WERI-Rb-1 (cell line): Measurements from ENCODE around the gene AKAP13.

Experiments used
- DNase-seq: peaks from one replicate; pipeline ENCODE4 v3.0.0-alpha.2; 2020
- H3K27ac ChIP-seq: fragments of 250-450 bp; sonication (Bioruptor Pico); 2 replicates; pipeline ENCODE4 v1.5.1; 2020; ENCODE audit warnings: mild to moderate bottlenecking, moderate library complexity
- H3K27me3 ChIP-seq: fragments of 250-450 bp; sonication (Bioruptor Pico); 2 replicates; pipeline ENCODE4 v1.5.1; 2021; ENCODE audit warnings: mild to moderate bottlenecking, low read depth, moderate library complexity; ENCODE audit not compliant: insufficient read depth, severe bottlenecking
- H3K36me3 ChIP-seq: fragments of 250-450 bp; sonication (Bioruptor Pico); 2 replicates; pipeline ENCODE4 v1.5.1; 2020; ENCODE audit warnings: mild to moderate bottlenecking, moderate library complexity
- H3K4me3 ChIP-seq: 2 replicates; pipeline ENCODE4 v1.5.1; 2011; ENCODE audit warnings: low read depth, mild to moderate bottlenecking, control low read depth, low read length
- H3K9me3 ChIP-seq: fragments of 250-450 bp; sonication (Bioruptor Pico); 2 replicates; pipeline ENCODE4 v1.5.1; 2021; ENCODE audit warnings: mild to moderate bottlenecking, moderate library complexity; ENCODE audit not compliant: severe bottlenecking
- TF ChIP-seq, protein P1 (sequence below): IDR thresholded peaks from 2 replicates; pipeline ENCODE4 v1.5.1; 2011; ENCODE audit warnings: low read depth, mild to moderate bottlenecking, control low read depth, inconsistent platforms, low read length

Gene AKAP13

GRCh38 chr15:85630311-85630710, 249.9 kb downstream of the AKAP13 start:
- no peak overlapping the region for H3K4me3 ChIP-seq

GRCh38 chr15:85631018-85631417, 250.6 kb downstream of the AKAP13 start:
- Histone ChIP-seq H3K9me3 (no peaks in the 10 kb centered on the region), H3K36me3 (peaks cover 45% of the 10 kb centered on the region), H3K27me3 (no peaks in the 10 kb centered on the region), H3K27ac (no peak overlapping the region), H3K4me3 (no peak overlapping the region)
- TF ChIP-seq, protein P1, sequence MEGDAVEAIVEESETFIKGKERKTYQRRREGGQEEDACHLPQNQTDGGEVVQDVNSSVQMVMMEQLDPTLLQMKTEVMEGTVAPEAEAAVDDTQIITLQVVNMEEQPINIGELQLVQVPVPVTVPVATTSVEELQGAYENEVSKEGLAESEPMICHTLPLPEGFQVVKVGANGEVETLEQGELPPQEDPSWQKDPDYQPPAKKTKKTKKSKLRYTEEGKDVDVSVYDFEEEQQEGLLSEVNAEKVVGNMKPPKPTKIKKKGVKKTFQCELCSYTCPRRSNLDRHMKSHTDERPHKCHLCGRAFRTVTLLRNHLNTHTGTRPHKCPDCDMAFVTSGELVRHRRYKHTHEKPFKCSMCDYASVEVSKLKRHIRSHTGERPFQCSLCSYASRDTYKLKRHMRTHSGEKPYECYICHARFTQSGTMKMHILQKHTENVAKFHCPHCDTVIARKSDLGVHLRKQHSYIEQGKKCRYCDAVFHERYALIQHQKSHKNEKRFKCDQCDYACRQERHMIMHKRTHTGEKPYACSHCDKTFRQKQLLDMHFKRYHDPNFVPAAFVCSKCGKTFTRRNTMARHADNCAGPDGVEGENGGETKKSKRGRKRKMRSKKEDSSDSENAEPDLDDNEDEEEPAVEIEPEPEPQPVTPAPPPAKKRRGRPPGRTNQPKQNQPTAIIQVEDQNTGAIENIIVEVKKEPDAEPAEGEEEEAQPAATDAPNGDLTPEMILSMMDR, result no peak
- no peak for DNase-seq

More at GRCh38 chr15:85630311-85630710, 249.9 kb downstream of the AKAP13 start:
- H3K27ac ChIP-seq, result no peak overlapping the region
- H3K36me3 ChIP-seq, result peaks cover 52% of the 10 kb centered on the region
- TF ChIP-seq, protein P1, result no peak
- no peak for DNase-seq
- H3K9me3 ChIP-seq, result no peaks in the 10 kb centered on the region
- no peaks in the 10 kb centered on the region for H3K27me3 ChIP-seq

DNA sequence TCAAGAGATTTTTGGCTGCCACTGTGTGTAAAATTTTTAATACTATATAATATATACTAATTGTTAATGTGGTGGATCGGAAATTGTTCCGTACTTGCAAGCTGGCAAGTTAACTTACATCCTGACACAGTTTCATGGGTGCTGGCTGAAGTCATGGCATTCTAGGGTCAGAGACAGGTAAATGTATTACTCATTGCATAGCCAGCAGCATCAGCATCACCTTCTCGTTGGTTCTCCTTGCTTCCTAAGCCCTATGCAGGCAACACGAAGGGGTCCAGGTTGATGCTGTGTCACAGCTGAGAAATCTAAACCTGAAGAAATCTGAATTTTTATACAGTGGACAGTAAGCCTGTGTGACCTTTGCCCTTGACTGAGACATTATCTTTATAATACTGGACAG, 251.6 kb downstream of the AKAP13 start:
- Histone ChIP-seq H3K9me3 (no peaks in the 10 kb centered on the region), H3K27me3 (no peaks in the 10 kb centered on the region), H3K27ac (no peak overlapping the region), H3K4me3 (no peak overlapping the region), H3K36me3 (peaks cover 45% of the 10 kb centered on the region)
- TF ChIP-seq, protein P1, result no peak
- DNase-seq, result no peak

DNA sequence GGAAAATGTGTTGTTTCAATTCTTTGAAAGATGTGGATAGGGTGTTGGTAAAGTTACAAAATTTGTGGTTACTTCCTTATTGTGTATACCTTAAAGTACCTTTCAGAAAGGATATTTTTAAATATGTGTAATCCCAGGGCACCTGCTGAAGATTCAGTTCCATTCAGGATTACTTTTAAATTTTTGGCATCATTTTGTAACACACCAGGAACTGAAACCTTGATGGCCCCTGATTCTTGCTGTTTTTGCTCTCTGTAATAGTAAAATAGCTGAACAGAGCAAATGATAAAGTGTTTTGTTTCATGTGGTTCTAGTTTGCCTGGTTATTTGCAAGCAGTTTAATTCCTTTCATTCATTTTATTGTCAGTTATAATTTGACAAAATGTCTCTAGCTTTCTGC, 253.5 kb downstream of the AKAP13 start:
- no peak overlapping the region for H3K27ac ChIP-seq
- no peaks in the 10 kb centered on the region for H3K9me3 ChIP-seq
- H3K27me3 ChIP-seq, result no peaks in the 10 kb centered on the region
- peaks cover 34% of the 10 kb centered on the region for H3K36me3 ChIP-seq
- H3K4me3 ChIP-seq, result no peak overlapping the region
- DNase-seq, result no peak
- TF ChIP-seq, protein P1, result no peak

GRCh38 chr15:85636351-85636750, 255.9 kb downstream of the AKAP13 start:
- TF ChIP-seq, protein P1, result no peak
- H3K27me3 ChIP-seq, result no peaks in the 10 kb centered on the region

DNA sequence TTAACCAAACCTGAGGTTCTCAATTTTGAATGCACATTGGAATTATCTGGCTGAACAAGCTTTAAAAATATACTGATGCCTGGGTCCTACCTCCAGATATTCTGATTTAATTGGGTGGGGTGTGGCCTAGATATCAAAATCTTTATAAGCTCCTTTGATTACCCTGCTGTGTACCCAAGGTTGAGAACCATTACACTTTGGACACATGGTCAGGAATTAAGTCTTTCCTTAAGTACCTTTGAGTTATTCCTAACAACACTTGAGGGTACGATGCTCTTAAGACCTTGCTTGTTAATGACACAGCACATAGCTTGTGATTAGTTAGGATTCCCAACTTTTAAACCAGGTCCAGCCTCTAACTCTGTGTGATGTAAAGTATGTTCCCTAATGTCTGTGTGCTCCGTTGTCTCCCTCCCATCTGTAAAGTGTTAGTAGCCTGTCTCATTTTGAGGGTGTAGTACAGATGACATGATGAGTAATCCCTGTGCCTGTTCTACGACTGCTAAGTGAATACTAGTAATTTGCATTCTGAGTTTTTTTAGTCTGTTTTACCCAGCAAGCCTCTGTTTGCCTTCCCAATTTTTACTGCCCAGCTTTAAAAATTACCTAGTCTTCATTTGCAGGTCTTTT, 259.5 kb downstream of the AKAP13 start:
- Histone ChIP-seq H3K27me3 (no peaks in the 10 kb centered on the region), H3K4me3 (no peak overlapping the region), H3K9me3 (no peaks in the 10 kb centered on the region), H3K36me3 (peaks cover 69% of the 10 kb centered on the region), H3K27ac (0 out of 2 replicates have a peak overlapping the region, but pooled peaks have one; percentile 23)
- TF ChIP-seq, protein P1, result no peak
- no peak for DNase-seq

More at GRCh38 chr15:85636351-85636750, 255.9 kb downstream of the AKAP13 start:
- no peak for DNase-seq
- Histone ChIP-seq H3K27ac (no peak overlapping the region), H3K4me3 (no peak overlapping the region), H3K36me3 (peaks cover 56% of the 10 kb centered on the region), H3K9me3 (no peaks in the 10 kb centered on the region)
